Natural killer cell (primary cell): ENCODE measurements around the gene MGAT1. TPM values are rescaled to one million over a fixed set of nuclear protein-coding genes. Genes with fewer than 3 reads are reported as not detected.

Experiments used
- ATAC-seq, 3 donors: fragments of 150-1000 bp in 2 of 3; fragments of 200-7000 bp in 1 of 3; cut with Tn5 transposase; 1 replicate in 1 of 3; 2 replicates in 2 of 3; pipeline ENCODE4 v1.10.0; 2021; ENCODE audit warnings: mild to moderate bottlenecking in 2 of 3, moderate library complexity in 2 of 3
- DNase-seq, 2 donors: peaks; one replicate each; pipeline versions ENCODE4 v3.0.0 to v3.0.0-alpha.2; 2013 to 2021; ENCODE audit warnings: mixed read lengths in 1 of 2
- H3K27ac ChIP-seq: one replicate; pipeline ENCODE4 v1.5.1; 2013; ENCODE audit warnings: mild to moderate bottlenecking, low read length
- H3K27me3 ChIP-seq: one replicate; pipeline ENCODE4 v1.6.1; 2013; ENCODE audit warnings: low read length; ENCODE audit not compliant: control insufficient read depth, insufficient read depth
- H3K36me3 ChIP-seq: one replicate; pipeline ENCODE4 v1.6.1; 2013; ENCODE audit warnings: low read length; ENCODE audit not compliant: control insufficient read depth, insufficient read depth
- H3K4me1 ChIP-seq: one replicate; pipeline ENCODE4 v1.6.1; 2013; ENCODE audit warnings: low read length; ENCODE audit not compliant: control insufficient read depth, insufficient read depth
- H3K4me3 ChIP-seq: one replicate; pipeline ENCODE4 v1.5.1; 2013; ENCODE audit warnings: low read length
- H3K9me3 ChIP-seq: one replicate; pipeline ENCODE4 v1.6.1; 2013; ENCODE audit warnings: low read length; ENCODE audit not compliant: control insufficient read depth, insufficient read depth
- H3K27ac Mint-ChIP-seq, 2 donors: one replicate each; pipeline ENCODE4 v1.8.0; 2022; ENCODE audit warnings: mild to moderate bottlenecking in 2 of 2, mixed read lengths in 2 of 2, moderate library complexity in 1 of 2
- H3K27me3 Mint-ChIP-seq, 2 donors: one replicate each; pipeline ENCODE4 v1.8.0; 2022; ENCODE audit warnings: low read depth in 2 of 2, mixed read lengths in 2 of 2
- H3K36me3 Mint-ChIP-seq: one replicate; pipeline ENCODE4 v1.8.0; 2022; ENCODE audit warnings: mixed read lengths
- H3K4me1 Mint-ChIP-seq, 2 donors: one replicate each; pipeline ENCODE4 v1.8.0; 2022; ENCODE audit warnings: mixed read lengths in 2 of 2
- H3K4me3 Mint-ChIP-seq: one replicate; pipeline ENCODE4 v1.8.0; 2022; ENCODE audit warnings: mild to moderate bottlenecking, moderate library complexity, mixed read lengths
- H3K9me3 Mint-ChIP-seq, 2 donors: one replicate each; pipeline ENCODE4 v1.8.0; 2022; ENCODE audit warnings: mixed read lengths in 2 of 2
- CTCF ChIP-seq: fragments of 200-600 bp; IDR thresholded peaks from one replicate; pipeline ENCODE4 v1.8.0; 2022; ENCODE audit warnings: antibody characterized with exemption
- WGBS: methylation state at CpG from one replicate; pipeline ENCODE4 v1.1.7; 2013; ENCODE audit warnings: missing lambda C conversion rate; ENCODE audit not compliant: insufficient coverage; 5-methylcytosine and 5-hydroxymethylcytosine counted together
- intact Hi-C: fragments of 100-400 bp; cut with micrococcal nuclease; formaldehyde crosslinking; loops from one replicate; pipeline ENCODE4 v1.14.2; 2022
- total RNA-seq, 4 donors: library from RNA; stranded (reverse); fragments of 120-200 nt in 1 of 4; gene quantifications; one replicate each; pipeline versions ENCODE4 v1.2.3 to v1.2.4, GENCODE V29; 2013 to 2022

The MGAT1 gene
- total RNA-seq, 3 donors from 2014 or later (not counting 1 experiment from before 2014, with no cell fraction given), result 105 to 149 (median 130) TPM

- Histone ChIP-seq H3K36me3 (no peaks in the 10 kb centered on the region), H3K27me3 (no peaks in the 10 kb centered on the region), H3K27ac (no peak overlapping the region), H3K9me3 (no peaks in the 10 kb centered on the region), H3K4me3 (no peak overlapping the region), H3K4me1 (peaks cover 13% of the 10 kb centered on the region)
- no peaks in the 10 kb centered on the region for H3K36me3 Mint-ChIP-seq
- no peak overlapping the region for H3K27ac Mint-ChIP-seq
- ATAC-seq, result no peak
- H3K27me3 Mint-ChIP-seq, result peaks cover 13 to 15% of the 10 kb centered on the region in 2 donors
- 62% methylated on average over 13 of the region's 13 CpGs for WGBS
- intact Hi-C loops, result no loop called here
- H3K4me1 Mint-ChIP-seq, result peaks cover under 1 to 10% of the 10 kb centered on the region in 2 donors
- no peak for TF ChIP-seq CTCF
- no peaks in the 10 kb centered on the region for H3K9me3 Mint-ChIP-seq
- H3K4me3 Mint-ChIP-seq, result no peak overlapping the region
- DNase-seq, result no peak
Observed at GRCh38 chr5:180817893-180818674, 15.5 kb upstream of the MGAT1 start.

- no peaks in the 10 kb centered on the region for H3K9me3 Mint-ChIP-seq
- H3K4me3 Mint-ChIP-seq, result no peak overlapping the region
- H3K27ac Mint-ChIP-seq, result no peak overlapping the region
- no peaks in the 10 kb centered on the region for H3K36me3 ChIP-seq
- H3K36me3 Mint-ChIP-seq, result no peaks in the 10 kb centered on the region
- H3K27me3 Mint-ChIP-seq, result peaks cover 13 to 15% of the 10 kb centered on the region in 2 donors
- no peak overlapping the region for H3K4me3 ChIP-seq
- peaks cover 16% of the 10 kb centered on the region for H3K4me1 ChIP-seq
- intact Hi-C loops, result no loop called here
- peaks cover 6 to 12% of the 10 kb centered on the region in 2 donors for H3K4me1 Mint-ChIP-seq
- H3K27ac ChIP-seq, result no peak overlapping the region
- no peaks in the 10 kb centered on the region for H3K27me3 ChIP-seq
- WGBS, result 19% methylated on average over 13 of the region's 13 CpGs
- TF ChIP-seq CTCF, result no peak
- DNase-seq (peak in 1 of 2 donors; percentile 59), ATAC-seq (no peak)
- no peaks in the 10 kb centered on the region for H3K9me3 ChIP-seq
Observed at GRCh38 chr5:180816608-180817534, 14.3 kb upstream of the MGAT1 start.

- intact Hi-C loops, result no loop called here
- Histone ChIP-seq H3K36me3 (no peaks in the 10 kb centered on the region), H3K9me3 (no peaks in the 10 kb centered on the region), H3K27ac (no peak overlapping the region), H3K4me3 (no peak overlapping the region), H3K4me1 (peaks cover 25% of the 10 kb centered on the region), H3K27me3 (no peaks in the 10 kb centered on the region)
- TF ChIP-seq CTCF, result no peak
- Mint-ChIP-seq H3K27me3 (peaks cover 13 to 15% of the 10 kb centered on the region in 2 donors), H3K27ac (peak overlapping the region in 1 of 2 donors; percentile 39), H3K9me3 (no peaks in the 10 kb centered on the region), H3K36me3 (no peaks in the 10 kb centered on the region), H3K4me1 (peaks cover 14 to 22% of the 10 kb centered on the region in 2 donors), H3K4me3 (peak overlapping the region; percentile 65)
- 61% methylated on average over 9 of the region's 9 CpGs for WGBS
- ATAC-seq, result no peak
- DNase-seq, result no peak
Observed at GRCh38 chr5:180815293-180815917, 12.8 kb upstream of the MGAT1 start.
